ENCODE results near the gene MBNL1.

The MBNL1 gene

DNA sequence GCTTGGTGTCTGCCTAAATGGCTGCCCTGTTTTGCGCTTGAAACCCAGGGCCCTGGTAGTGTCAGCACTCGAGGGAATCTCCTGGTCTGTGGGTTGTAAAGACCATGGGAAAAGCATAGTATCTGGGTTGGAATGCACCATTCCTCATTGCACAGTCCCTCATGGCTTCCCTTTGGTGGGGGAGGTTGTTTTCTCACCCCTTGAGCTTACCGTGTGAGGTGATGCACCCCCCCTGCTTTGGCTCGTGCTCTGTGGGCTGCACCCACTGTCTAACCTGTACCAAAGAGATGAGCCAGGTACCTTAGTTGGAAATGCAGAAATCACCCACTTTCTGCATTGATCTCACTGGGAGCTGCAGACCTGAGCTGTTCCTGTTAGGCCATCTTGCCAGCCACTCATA is 104.7 kb downstream of the MBNL1 start:
- ChIA-PET CTCF (interaction anchor here (1.1 to 7.5 kb wide), 6 partner anchors 8 to 121 kb away, joined by 3 to 58 read pairs (median 4); no protein-coding TSS in a partner anchor), POLR2A (no interaction called here)
- no peak for DNase-seq (ENCODE audit: extremely low spot score)
- TF ChIP-seq, protein P1, sequence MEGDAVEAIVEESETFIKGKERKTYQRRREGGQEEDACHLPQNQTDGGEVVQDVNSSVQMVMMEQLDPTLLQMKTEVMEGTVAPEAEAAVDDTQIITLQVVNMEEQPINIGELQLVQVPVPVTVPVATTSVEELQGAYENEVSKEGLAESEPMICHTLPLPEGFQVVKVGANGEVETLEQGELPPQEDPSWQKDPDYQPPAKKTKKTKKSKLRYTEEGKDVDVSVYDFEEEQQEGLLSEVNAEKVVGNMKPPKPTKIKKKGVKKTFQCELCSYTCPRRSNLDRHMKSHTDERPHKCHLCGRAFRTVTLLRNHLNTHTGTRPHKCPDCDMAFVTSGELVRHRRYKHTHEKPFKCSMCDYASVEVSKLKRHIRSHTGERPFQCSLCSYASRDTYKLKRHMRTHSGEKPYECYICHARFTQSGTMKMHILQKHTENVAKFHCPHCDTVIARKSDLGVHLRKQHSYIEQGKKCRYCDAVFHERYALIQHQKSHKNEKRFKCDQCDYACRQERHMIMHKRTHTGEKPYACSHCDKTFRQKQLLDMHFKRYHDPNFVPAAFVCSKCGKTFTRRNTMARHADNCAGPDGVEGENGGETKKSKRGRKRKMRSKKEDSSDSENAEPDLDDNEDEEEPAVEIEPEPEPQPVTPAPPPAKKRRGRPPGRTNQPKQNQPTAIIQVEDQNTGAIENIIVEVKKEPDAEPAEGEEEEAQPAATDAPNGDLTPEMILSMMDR (IDR thresholded peaks at IDR 0.05; ENCODE audit: control extremely low read depth, extremely low read depth, low read depth, missing control alignments): no peak

DNA sequence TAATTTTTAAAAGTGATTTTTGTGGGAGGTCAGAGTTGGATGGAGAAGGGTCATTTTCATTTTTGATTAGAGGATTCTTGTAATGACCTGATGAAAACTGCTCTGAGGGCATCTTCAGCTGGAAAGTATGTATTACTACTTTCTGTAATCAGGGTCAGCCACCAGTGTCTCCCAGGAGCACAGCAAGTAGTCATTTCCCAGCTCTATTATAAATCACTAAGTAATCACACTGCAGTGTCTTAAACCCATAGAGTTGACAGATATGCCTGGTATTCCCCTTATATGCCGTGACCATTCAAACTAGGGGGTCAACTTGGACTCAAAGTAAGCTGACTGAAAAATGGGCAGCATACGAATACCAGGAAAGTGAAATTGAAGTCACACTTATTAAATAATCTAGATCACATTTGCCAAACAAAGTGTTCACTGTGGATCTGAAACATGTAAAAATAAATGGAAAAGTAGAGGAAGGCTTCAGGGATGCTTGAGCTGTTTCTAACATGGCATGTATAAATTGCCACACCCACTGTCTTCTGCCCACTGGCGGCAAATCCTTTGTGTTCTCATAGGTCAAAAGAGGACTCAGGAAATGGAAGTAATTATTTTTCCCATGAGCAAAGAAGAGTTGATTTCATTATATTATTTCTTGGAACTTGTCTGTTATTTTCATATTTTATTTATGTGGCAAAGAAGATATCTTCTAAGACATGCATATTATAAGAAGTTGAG is 105.7 kb downstream of the MBNL1 start:
- POLR2A ChIA-PET: interaction anchor here (0.6 kb wide), 1 partner anchor 68 kb away, joined by 3 read pairs; no protein-coding TSS in a partner anchor
- CTCF ChIA-PET: interaction anchor here (0.8 to 7.5 kb wide), 8 partner anchors 9 to 122 kb away, joined by 3 to 58 read pairs (median 3); no protein-coding TSS in a partner anchor
- TF ChIP-seq, protein P1 (IDR thresholded peaks at IDR 0.05; ENCODE audit: control extremely low read depth, extremely low read depth, low read depth, missing control alignments): no peak
- peak; percentile 13 for DNase-seq (ENCODE audit: extremely low spot score)

DNA sequence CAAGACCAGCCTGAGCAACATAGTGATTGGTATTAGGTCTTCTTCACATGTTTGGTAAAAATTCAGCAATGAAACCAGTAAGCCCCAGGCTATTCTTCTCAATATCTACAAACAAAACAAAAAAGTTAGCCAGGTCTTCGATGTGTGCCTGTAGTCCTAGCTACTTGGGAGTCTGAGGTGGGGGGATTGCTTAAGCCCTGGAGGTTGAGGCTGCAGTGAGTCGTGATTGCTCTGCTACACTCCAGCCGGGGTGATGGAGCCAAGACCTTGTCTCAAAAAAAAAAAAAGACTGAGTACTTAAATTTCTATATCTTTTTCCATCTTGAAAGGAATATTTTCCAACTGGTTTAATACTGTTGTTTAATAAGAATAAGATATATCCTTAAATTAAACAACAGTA is 106.8 kb downstream of the MBNL1 start:
- DNase-seq (ENCODE audit: extremely low spot score): no peak
- CTCF ChIA-PET: interaction anchor here (1.3 to 7.5 kb wide), 3 partner anchors 8 to 24 kb away, joined by 3 to 58 read pairs (median 5); no protein-coding TSS in a partner anchor
- TF ChIP-seq, protein P1 (IDR thresholded peaks at IDR 0.05; ENCODE audit: control extremely low read depth, extremely low read depth, low read depth, missing control alignments): no peak
- POLR2A ChIA-PET: no interaction called here

DNA sequence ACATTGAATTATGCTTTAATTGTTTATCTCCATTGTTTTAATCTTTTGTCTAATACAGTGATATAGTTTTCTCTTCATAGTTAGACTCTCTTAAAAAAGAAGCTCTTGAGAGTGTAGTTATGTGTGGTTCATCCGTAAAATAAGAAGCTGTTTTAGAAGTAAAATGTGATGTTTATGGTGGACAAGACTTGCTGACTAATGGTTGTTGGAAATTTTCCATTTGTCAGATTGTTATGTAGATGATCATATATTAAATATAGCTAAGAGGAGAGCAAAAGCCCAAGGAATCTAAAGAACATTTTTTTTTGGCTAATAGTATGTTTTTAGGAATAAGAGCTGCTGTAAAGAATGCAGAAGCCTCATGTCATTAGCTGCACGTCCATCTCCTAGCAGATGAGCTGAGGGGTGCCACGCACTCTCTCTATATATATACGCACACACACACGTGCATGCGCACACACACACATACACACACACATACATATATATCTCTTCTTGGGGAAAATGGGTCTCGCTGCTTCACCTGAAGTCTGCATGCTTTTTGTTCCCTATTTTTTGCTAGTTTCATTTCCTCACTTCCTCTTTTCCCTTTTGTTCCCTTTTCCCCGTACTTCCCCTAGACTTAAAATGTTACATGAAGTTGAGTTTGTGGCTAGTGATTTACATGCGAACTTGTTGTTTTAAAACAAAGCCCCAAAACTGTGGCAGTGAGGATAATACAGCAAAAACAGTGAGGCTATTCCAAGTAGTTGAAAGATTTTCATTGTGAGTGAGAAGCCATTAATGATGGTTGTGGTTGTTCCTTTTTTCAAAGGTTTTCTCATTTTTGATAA is 107.8 kb downstream of the MBNL1 start:
- ChIA-PET CTCF (interaction anchor here (1.2 to 7.5 kb wide), 3 partner anchors 14 to 44 kb away, joined by 3 to 58 read pairs (median 4); no protein-coding TSS in a partner anchor), POLR2A (interaction anchor here (0.6 to 1.0 kb wide), 3 partner anchors 12 to 44 kb away, joined by 3 read pairs; no protein-coding TSS in a partner anchor)
- DNase-seq (ENCODE audit: extremely low spot score): peak; percentile 24
- TF ChIP-seq, protein P1 (IDR thresholded peaks at IDR 0.05; ENCODE audit: control extremely low read depth, extremely low read depth, low read depth, missing control alignments): no peak

DNA sequence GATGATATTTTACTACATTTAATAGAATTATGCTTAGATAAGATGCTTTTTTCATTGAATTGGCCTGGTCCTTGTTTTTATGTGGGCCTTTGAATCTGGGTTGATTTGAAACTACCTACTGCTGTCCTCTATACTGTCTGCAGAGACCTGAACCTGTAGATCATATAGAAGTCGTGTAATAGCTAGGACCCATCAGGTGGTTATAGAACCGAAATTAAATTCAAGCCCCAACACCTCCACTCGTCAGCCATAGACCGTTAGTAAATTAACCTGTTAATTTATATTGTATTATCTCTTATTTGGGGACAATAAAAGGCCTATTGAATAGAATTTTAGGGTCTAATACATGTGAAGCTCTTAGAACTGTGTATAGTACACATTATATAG is 108.4 kb downstream of the MBNL1 start:
- DNase-seq (ENCODE audit: extremely low spot score): no peak
- POLR2A ChIA-PET: interaction anchor here (0.6 to 1.0 kb wide), 2 partner anchors 13 to 20 kb away, joined by 3 read pairs; no protein-coding TSS in a partner anchor
- CTCF ChIA-PET: interaction anchor here (1.2 to 7.5 kb wide), 4 partner anchors 14 to 44 kb away, joined by 3 to 58 read pairs (median 5); no protein-coding TSS in a partner anchor
- TF ChIP-seq, protein P1 (IDR thresholded peaks at IDR 0.05; ENCODE audit: control extremely low read depth, extremely low read depth, low read depth, missing control alignments): no peak

DNA sequence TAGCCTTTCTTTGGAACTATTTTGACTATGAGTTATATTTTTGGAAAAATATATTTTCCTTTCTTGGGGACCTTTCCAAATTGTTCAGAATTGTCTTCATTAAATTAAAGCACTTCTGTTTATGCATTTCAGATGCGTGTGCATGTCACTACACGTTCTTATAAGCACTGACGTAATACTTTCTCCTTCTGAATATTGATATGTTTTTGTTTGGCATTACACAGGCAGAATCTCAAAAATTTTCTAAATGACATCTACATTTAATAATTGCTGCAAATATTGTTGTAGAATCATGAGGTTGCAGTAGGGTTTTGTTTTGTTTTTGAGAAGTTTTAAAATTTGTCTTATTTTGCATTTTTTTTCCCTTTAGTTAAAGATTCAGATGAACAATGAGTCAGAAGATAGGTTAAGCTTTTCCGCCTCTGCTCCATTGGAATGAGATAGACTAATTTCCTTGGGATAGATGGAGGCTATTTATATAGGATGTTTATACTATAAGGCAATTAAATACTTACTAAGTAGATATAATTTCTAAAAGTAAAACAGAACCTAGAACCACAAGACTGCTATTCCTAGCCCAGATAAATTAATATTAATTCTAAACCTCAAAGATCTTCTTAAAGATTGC is 110.8 kb downstream of the MBNL1 start:
- POLR2A ChIA-PET: no interaction called here
- TF ChIP-seq, protein P1 (IDR thresholded peaks at IDR 0.05; ENCODE audit: control extremely low read depth, extremely low read depth, low read depth, missing control alignments): no peak
- no peak for DNase-seq (ENCODE audit: extremely low spot score)
- CTCF ChIA-PET: interaction anchor here (7.5 kb wide), 1 partner anchor 17 kb away, joined by 58 read pairs; no protein-coding TSS in a partner anchor
